Heart left ventricle (tissue), 13 donors: ENCODE results near the gene L3HYPDH.
"Not testable (repeated sequence)": the region's sequence is repeated elsewhere in the genome, so short reads cannot be mapped to it uniquely, and the experiment has no call there.

Experiments
- CTCF ChIP-seq, 12 donors: fragments of 200-600 bp; sonication (generic) in 4 of 12; IDR thresholded peaks; one replicate each; pipeline versions ENCODE4 v1.5.0 to v1.8.0; 2018 to 2022; ENCODE audit warnings: antibody characterized with exemption in 12 of 12, mild to moderate bottlenecking in 5 of 12
- POLR2A ChIP-seq, 2 donors: fragments of 450-650 bp; IDR thresholded peaks; one replicate each; pipeline ENCODE4 v1.6.1; 2017; ENCODE audit warnings: antibody characterized with exemption in 2 of 2, mild to moderate bottlenecking in 2 of 2, moderate library complexity in 2 of 2
- donor health status: ischemic (EF 13 %, LVEDD 7.1; RV severe dilation, severe dysfunction).
- donor health status: DM: no; HTN: yes; CAD: no.
- donor health status: DM: no; HTN: no; CAD: no.
- donor health status: ischemic (EF 25% LVEDD 6.9; RV normal size, moderate dysfunction).
- donor health status: ischemic (EF 25% LVEDD 5.7; RV mildly dilated, moderate dysfunction).
- donor health status: ischemic (EF 35%, LVEDD 5.7; RV mildly dilated, moderate dysfunction).
- donor health status: nonischemic (EF 11% LVEDD 7.7; RV severe dilation, severe dysfunction).
- donor health status: DM: yes; HTN: yes; CAD: no.
- donor health status: PGD.
- donor health status: ischemic (EF 29% LVEDD 5.4; RV normal size, mild dysfunction).
- donor health status: nonischemic (EF 23%, LVEDD 6.1; RV moderate dilation, normal function).

- not testable (repeated sequence) for TF ChIP-seq CTCF, POLR2A (IDR thresholded peaks at IDR 0.05)
Observed at GRCh38 chr14:59448673-59449072, 35.5 kb downstream of the L3HYPDH start.
